ENCODE measurements around the gene POLR2E.
"Not testable (repeated sequence)": the region's sequence is repeated elsewhere in the genome, so short reads cannot be mapped to it uniquely, and the experiment has no call there.

POLR2E gene

DNA sequence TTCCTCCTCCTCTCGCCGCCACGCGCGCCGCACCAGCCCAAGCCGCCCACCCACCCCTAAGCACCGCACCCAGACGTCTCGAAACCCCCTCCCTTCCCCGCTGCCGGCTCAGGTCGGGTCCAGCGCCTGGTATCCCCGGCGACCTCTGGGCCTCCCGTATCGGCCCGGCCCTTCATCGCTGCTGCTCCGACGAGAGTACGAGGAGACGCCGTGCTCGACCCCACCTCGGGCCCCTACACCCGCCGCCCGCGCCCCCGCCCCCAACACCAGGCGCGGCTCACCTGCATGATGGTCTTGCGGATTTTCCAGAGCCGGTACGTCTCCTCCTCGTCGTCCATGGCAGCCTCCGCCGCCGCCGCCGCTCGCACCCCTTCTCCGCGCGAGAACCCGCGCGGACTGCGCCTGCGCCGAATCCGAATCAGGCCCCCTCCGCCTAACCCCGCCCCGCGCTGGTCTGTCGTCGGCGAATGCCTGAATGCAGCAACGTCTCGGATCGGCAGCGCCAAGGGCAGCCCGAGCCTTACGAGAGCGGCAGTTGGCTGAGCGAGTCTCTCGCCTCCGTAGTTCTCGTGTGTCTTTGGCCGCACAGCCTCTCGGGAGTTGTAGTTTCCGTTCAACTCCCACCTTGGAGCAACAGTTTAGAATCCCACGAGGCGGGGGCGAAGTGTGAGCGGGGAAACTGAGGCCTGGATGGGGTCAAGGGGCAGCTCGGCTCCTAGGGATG lies at the start of gene POLR2E:
TSS of gene POLR2E (minus strand) at position 398 of the 724 bp plus-strand sequence. CDS start at position 338, 60 bp downstream.
- peak; percentile 97 for DNase-seq (ENCODE audit: low read depth in 2 of 2)

DNA sequence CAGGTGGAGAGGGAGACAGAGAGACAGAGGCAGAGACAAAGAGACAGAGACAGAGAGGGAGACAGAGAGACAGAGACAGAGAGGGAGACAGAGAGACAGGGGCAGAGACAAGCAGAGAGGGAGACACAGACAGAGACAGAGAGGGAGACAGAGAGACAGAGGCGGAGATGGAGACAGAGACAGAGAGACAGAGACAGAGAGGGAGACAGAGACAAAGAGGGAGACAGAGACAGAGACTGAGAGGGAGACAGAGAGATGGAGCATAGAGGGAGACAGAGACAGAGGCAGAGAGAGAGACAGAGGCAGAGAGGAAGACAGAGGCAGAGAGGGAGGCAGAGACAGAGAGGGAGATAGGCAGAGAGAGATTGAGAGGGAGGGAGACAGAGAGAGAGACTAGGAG lies 49.6 kb upstream of the POLR2E start:
- DNase-seq (ENCODE audit: low read depth in 2 of 2) = no peak

DNA sequence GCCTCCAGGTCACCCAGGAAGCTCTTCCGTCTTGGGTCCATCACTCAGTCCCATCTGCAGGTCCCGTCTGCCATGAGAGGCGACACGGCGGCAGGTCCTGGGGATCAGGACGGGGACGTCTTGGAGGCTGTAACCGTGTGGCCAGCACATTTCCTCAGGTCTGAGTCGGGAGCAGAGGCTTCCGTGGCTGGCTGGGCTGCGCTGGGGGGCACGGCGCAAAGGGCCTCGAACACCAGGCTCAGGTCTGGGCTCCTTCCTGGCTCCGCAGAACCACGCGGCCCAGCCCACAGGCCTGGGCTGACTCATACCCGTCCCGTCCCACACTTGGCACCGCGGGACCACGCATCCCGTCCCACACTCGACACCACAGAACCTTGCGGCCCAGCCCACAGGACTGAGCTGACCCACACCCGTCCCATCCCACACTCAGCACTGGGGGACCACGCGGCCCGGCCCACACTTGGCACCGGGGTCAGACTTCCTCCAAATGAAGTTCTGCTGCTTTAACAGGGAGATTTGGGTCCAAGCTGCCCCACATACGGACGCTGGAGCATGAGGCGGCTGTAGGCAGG lies 48.7 kb upstream of the POLR2E start:
- no peak for DNase-seq (ENCODE audit: low read depth in 2 of 2)

DNA sequence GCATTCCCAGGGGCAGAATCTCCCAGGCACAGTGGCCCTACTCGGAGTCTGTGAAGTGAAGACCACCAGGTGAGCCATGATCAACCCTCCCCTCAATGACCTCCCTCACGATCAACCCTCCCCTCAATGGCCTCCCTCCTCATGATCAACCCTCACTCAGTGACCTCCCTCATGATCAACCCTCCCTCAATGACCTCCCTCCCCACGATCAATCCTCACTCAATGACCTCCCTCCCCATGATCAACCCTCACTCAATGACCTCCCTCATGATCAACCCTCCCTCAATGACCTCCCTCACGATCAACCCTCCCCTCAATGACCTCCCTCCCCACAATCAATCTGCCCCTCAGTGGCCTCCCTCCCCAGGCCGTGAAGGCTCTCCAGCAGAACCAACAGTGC lies 46.8 kb upstream of the POLR2E start:
- DNase-seq (ENCODE audit: low read depth in 2 of 2) = no peak

DNA sequence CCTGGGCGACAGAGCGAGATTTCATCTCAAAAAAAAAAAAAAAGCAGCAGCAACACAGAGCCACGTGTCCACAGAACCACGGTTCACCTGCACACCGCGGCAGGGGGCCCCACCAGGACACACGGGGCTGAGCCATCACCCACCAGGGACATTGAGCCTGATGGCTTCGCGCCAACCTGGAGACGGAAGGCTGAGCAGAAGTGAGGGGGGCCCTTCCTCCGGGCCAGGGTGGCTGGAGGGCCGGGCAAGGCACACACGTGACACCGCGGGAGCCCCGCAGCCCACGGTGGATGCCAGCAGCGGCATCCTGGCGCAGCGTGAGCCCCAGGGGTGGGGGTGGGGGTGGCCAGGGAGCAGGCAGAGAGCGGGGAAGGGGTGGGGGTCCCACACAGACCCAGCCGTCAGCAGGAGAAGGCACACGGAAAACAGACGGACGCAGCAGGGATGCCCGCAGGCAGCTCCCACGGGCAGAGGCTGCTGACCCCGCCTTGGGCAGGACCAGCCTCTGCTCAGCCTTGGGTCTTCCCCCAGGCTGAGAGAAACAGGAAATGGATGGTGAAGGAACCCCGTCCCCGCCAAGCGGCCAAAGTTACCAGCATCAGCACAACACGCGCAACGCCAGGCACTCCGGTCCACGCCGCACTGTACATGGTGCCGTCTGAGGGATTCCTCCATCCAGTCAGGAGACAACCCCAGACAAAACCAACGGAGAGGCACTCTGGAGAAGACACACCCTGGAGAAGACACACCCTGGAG lies 45.3 kb upstream of the POLR2E start:
- no peak for DNase-seq (ENCODE audit: low read depth in 2 of 2)

DNA sequence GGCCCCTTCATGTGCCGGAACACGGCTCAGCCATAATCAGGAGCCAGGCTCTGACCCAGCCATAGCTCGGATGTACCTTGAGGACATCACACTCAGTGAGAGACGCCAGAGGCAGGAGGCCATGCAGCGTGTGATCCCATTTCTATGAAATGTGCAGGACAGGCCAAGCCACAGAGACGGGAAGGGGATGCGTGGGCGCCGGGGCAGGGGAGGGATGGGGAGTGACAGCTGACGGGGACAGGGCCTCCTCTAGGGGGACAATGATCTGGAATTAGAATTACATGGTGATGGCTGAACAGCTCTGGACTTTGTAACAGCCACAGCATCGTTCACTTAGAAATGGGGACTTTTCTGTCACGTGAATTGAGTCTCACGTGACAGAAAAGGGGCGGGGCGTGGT lies 44.0 kb upstream of the POLR2E start:
- no peak for DNase-seq (ENCODE audit: low read depth in 2 of 2)

DNA sequence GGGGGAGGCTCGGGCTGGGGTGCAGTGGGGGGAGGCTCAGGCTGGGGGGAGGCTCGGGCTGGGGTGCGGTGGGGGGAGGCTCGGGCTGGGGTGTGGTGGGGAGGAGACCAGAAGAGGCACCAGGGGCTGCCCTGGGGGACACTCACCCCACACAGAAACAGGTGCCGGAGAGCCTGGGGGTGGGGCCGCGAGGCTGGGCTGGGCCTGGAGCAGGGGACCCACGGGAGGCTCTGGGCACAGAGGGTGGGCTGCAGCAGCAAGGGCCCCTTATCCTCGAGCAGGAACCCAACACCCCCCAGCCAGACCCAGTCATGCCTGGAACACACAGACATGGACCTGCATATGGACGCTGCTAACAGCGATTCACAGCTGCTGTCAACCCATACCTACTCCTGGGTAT lies 42.9 kb upstream of the POLR2E start:
- DNase-seq (ENCODE audit: low read depth in 2 of 2) = no peak

DNA sequence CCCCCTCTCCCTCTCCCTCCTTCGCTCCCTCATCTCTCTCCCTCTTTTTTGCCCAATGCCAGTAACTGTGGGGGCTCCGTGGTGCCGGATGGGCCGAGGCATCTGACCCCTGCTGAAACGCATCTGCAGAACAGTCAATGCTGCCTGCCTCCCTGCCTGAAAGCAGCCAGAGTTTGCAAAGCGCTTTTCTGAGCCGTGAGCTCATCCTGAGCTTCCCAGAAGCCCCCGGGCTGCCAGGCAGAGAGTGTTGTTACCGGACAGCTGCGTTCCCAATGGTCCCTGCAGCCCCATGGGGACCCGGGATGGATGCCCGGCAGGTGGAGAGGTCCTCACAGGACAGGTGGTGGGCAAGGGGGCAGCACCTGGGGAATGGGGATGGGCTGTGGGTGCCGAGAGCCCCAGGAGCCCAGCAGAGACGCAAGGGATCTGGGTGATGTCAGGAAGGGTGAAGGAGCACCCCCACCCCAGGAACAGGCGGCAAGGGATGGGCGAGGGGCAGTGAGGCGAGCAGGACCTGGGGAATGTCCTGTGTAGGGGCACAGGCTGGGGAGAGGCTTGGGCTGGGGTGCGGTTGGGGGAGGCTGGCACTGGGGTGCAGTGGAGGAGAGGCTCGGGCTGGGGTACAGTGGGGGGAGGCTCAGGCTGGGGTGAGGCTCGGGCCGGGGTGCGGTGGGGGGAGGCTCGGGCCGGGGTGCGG lies 41.6 kb upstream of the POLR2E start:
- no peak for DNase-seq (ENCODE audit: low read depth in 2 of 2)

DNA sequence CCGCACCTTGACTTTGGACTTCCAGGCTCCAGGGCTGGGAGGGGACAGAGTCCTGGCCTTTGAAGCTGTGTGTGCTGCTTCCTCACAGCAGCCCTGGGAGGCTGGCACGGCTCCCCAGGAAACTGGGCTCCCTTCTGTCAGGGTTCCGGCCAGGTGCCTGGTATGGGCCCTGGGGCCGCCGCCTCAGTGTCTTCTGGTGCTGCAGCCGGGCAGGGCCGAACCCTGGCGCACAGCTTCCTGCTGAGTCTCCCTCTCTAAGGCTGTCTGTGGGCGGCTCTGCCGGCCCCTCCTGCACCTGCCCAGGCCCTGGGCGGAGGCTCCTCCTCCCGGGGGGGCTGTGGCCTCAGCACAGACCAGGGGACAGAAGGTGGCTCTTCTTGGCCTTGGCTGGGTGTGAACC lies 41.0 kb upstream of the POLR2E start:
- DNase-seq (ENCODE audit: low read depth in 2 of 2) = no peak

DNA sequence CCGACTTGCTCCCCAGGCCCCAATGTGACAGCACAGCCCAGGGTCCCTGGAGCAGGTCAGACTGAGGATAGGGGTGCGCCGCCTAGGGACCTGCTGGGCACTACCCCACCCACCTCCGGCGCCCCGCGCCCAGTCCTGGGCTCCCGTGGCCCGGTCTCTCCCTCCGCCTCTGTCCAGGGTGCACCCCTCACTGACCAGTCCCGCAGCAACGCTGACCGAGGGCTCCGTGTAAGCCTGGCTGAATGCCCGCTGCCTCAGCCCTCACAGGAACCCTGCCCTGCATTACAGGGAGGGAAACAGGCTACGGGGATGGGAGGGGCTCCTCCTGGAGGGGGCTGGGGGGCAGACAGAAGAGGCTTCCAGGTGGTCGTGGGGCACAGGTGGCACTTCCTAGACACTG lies 40.3 kb upstream of the POLR2E start:
- no peak for DNase-seq (ENCODE audit: low read depth in 2 of 2)

DNA sequence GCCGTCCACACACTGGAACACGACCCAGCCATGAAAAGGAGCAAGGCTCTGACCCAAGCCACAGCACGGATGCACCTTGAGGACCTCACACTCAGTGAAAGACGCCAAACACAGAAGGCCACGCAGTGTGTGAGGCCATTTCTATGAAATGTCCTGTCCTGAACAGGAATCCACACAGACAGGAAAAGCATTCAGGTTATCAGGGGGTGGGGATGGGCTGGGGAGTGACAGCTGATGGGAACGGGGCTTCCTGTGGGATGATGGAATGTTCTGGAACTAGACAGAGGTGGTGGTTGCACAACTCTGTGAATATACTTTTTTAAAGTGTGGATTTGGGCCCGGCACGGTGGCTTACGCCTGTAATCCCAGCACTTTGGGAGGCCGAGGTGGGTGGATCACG lies 39.3 kb upstream of the POLR2E start:
- DNase-seq (ENCODE audit: low read depth in 2 of 2) = no peak

DNA sequence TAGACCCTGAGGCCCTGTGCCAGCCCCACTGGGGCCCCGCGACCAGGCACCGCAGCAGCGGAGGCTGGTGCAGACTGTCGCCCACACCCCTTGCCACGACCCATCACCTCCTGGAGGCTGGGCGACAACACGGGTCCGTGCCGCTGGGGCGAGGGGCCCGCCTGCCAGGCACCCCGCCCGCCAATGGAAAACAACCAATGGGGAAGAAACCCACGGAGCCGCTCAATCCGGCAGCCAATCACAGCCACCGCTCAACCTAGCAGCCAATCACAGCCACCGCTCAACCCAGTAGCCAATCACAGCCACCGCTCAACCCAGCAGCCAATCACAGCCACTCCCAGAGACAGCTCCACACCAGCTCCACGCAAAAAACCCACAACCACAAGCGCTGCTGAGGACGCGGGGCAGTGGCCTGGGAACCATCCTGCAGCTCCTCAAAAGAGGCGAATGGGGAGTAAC lies 38.3 kb upstream of the POLR2E start:
- DNase-seq (ENCODE audit: low read depth in 2 of 2) = no peak

DNA sequence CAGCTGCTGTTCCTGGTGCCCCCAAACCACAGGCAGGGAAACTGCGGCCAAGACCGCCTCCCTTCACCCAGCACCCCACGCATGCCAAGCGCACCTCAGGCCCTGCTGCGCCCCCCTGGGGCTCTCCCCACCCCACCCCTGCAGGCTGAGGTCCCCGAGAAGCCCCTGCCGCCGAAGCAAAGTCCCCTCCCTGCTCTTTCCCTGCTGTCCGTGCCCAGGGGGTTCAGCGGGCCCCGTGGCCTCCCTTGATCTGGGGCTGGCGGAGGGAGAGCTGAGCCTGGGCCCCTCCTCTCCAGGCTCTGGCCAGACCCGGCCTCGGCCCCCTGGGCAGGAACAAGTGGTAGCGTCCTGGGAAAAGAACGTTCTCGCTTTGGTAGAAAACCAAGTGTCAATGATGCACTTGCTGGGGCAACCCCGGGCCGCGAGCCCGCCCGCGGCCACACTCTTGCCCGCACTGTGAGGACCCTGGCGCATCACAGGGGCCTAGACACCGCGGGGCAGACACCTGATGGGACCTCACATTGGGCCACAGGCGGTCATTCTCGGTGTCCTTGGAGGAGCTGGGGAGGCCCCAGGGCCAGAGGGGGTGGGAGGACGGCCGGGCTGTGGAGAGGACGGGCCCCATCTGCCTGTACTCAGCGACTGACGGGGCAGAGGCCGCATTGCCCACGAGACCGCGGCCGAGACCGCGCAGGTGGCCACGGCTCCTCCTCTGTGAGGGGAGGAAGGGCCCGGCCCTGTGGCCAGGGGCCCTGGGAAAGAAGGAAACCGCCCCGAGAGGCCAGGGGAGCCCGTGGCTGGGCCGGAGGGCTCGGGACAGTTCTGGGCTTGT lies 37.6 kb upstream of the POLR2E start:
- no peak for DNase-seq (ENCODE audit: low read depth in 2 of 2)

DNA sequence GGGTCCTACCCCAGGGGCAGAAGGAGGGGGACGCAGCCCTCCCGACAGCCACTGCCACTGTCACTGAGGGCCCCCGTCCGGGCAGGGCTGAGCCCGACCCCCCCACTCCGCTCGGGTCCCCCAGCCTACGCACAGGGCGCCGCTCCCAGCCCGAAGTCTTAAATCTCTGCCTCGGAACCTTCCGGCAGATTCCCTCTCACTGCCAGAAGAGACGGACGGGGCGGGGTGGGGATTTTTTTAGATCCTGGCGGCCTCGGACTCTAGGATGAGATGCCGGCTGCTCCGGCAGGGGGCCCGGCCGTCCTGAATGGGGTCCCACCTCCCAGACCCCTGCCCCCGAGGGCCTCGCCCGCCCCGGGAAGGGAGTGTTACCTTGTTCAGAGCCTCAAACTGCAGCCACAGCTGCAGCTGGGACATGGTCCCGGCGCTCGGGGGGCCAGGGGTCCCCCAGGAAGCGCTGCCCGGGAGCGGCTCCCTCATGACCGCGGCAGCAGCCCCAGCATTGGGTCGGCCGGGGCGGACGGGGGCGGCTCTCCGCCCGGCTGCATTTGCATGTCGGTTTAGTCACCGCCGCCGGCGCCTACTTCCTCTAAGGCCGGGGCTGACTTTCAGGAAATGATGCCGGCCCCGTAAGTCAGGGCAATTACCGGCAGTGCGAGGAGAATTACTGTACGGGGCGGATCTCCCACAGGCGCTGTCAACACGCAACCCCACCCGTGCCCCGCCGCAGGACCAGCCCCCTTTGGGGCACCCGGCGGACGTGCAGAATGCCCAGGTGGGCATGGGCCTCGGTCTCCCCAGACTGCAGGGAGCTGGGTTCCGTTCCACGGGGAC lies 36.8 kb upstream of the POLR2E start:
- DNase-seq (ENCODE audit: low read depth in 2 of 2) = peak; percentile 59 to 62

DNA sequence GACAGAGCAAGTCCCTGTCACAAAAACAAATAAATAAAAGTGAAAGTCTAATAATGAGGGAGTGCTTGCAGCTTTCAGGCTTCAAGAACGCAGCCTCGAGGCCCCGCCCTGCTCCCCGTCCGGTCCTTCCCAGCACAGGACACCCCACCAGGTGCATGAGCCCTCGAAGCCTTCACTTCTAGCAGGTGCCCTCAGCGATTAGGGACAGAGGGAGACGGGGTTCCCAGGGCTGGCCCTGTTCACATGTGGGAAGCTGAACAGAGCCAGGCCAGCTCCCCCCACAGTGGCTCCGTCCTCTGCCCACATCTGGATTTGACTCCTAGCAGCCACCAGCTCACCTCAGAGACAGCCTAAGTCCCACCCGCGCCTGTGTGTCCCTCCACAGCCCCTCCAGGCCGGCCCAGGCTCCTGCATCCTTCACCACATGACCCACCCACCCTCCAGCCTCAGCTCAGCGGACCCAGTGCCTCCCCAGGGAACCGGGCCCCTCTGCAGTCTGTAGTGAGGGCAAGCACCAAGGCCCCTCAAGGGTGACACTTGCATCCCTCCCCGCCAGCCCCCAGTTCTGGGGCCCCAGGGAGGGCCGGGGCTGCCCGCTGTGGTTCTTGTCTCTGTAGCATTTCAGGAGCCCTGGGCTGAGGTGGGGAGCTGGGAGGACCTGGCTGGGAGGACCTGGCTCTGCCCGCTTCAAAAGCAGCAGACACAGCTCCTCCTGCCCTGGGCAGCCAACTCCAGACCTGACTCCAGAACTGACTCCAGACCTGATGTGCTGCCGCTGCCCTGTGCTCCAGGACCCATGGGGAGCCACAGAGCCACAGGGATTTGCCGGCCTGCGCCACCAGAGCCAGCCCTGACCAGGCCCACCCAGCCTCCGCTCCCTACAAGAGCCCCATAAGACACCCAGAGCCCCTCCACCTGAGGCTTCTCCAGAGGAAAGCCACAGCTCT lies 35.9 kb upstream of the POLR2E start:
- no peak for DNase-seq (ENCODE audit: low read depth in 2 of 2)

DNA sequence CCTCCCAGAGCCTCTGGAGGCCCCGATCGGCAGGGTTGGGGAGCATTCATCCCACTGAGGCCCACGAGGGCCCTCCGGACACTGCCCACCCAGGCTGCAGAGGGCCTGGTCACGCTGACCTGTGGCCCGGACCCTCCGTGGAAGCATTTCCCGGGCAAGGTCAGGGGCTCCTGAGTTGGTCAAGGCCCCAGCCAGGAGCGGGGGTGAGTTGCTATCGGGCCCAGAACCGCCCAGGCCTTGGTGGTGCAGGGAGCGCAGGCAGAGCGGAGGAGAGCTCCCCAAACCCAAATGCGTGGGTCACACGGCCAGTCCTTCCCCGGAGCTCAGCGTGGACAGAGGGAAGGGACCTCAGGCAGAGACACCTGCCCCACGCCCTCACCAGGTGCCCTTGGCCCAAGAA lies 34.4 kb upstream of the POLR2E start:
- no peak for DNase-seq (ENCODE audit: low read depth in 2 of 2)

DNA sequence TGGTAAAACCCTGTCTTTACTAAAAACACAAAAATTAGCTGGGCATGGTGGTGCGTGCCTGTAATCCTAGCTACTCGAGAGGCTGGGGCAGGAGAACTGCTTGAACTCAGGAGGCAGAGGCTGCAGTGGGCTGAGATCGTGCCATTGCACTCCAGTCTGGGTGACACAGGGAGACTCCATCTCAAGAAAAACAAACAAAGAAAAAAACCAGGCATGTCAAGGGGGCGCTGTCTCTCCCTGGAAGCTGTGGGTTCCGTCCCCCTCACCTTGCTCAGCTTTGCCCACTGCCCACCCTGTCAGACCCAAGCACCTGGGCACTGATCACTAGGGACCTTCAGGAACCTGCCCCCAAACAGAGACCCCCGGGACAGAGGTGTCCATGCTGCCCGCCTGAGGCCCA lies 33.9 kb upstream of the POLR2E start:
- DNase-seq (ENCODE audit: low read depth in 2 of 2) = not testable (repeated sequence)

DNA sequence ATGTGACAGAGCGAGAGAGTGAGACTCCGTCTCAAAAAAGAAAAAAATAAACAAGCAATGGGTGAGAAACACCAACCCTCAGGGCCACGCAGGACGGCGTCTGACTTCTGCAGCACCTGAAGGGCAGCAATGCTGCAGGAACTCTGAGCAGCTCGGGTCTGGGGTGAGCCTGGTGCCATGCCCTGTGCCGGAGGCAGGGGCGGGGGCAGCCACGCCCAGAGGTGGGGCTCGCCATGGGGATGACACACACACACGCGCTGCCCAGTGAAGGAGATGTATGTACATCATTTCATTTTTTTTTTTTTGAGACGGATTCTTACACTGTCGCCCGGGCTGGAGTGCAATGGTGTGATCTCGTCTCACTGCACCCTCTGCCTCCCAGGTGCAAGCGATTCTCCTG lies 32.9 kb upstream of the POLR2E start:
- DNase-seq (ENCODE audit: low read depth in 2 of 2) = no peak

DNA sequence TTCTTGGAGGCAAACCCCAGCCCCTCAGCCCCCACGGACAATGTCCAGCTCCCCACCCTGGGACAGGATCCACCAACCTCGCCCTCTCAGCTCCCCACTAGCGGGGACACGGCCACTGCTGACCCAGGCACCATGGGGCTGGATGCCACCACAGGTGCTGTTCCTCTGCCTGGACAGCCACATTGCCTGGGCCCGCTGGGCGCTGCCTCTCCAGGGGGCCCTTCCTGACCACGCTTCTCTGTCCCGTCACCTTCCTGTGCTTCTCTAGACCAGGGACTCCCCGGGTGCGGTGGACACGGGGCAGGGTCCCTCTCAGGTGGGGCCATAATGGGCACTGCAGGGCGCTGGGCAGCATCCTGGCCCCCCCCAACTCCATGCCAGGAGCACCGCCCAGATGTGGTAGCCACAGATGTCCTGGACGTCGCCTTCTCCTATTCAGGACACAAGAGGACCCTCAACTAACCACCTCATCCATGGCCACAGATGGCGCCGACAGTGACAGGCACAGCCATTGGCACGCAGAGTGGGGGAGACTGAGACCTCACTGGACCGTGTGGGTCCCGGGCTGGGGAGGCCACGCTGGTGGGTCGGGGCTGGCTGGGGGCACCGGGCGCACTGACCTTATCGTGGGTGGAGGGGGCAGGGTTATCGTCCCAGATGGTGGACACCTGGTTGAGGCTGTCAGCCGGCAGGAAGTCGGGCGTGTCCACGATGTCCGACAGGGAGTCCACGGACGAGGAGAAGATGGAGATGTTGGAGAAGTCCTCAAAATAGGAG lies 32.0 kb upstream of the POLR2E start:
- no peak for DNase-seq (ENCODE audit: low read depth in 2 of 2)

All from fibroblast of skin of left quadriceps (primary cell).